Measurements from ENCODE around the gene ESPN.

Gene ESPN

GRCh38 chr1:6471086-6471969, 46.8 kb downstream of the ESPN start:
- H3K4me3 ChIP-seq (ENCODE audit: low read depth in 1 of 2, low read length in 2 of 2) = peak overlapping the region; percentile 43 to 67
- H3K4me1 ChIP-seq (ENCODE audit: control insufficient read depth in 1 of 2, insufficient read depth in 2 of 2, low read length in 2 of 2) = peaks cover 26 to 29% of the 10 kb centered on the region in 2 donors

GRCh38 chr1:6471970-6472368, 47.4 kb downstream of the ESPN start:
- peak overlapping the region; percentile 43 to 64 for H3K4me3 ChIP-seq (ENCODE audit: low read depth in 1 of 2, low read length in 2 of 2)

More at GRCh38 chr1:6471086-6471969, 46.8 kb downstream of the ESPN start:
- Histone ChIP-seq H3K27me3 (ENCODE audit: control insufficient read depth in 1 of 2, insufficient read depth in 2 of 2, low read length in 2 of 2) (no peaks in the 10 kb centered on the region), H3K27ac (ENCODE audit: low read depth, low read length) (peak overlapping the region; percentile 98), H3K9me3 (ENCODE audit: control insufficient read depth in 1 of 2, low read length in 2 of 2) (no peaks in the 10 kb centered on the region), H3K36me3 (ENCODE audit: control insufficient read depth in 1 of 2, insufficient read depth in 2 of 2, low read length in 2 of 2) (peaks cover 12 to 16% of the 10 kb centered on the region in 2 donors), H3K9ac (ENCODE audit: low read depth in 1 of 2, low read length in 2 of 2) (peak overlapping the region; percentile 67 to 76)

GRCh38 chr1:6472391-6472790, 47.8 kb downstream of the ESPN start:
- Histone ChIP-seq H3K9me3 (ENCODE audit: control insufficient read depth in 1 of 2, low read length in 2 of 2) (no peaks in the 10 kb centered on the region), H3K9ac (ENCODE audit: low read depth in 1 of 2, low read length in 2 of 2) (peak overlapping the region; percentile 67 to 76), H3K27me3 (ENCODE audit: control insufficient read depth in 1 of 2, insufficient read depth in 2 of 2, low read length in 2 of 2) (no peaks in the 10 kb centered on the region), H3K27ac (ENCODE audit: low read depth, low read length) (peak overlapping the region; percentile 84), H3K4me1 (ENCODE audit: control insufficient read depth in 1 of 2, insufficient read depth in 2 of 2, low read length in 2 of 2) (peaks cover 35 to 37% of the 10 kb centered on the region in 2 donors), H3K4me3 (ENCODE audit: low read depth in 1 of 2, low read length in 2 of 2) (peak overlapping the region; percentile 43 to 64), H3K36me3 (ENCODE audit: control insufficient read depth in 1 of 2, insufficient read depth in 2 of 2, low read length in 2 of 2) (peaks cover 12 to 16% of the 10 kb centered on the region in 2 donors)

More at GRCh38 chr1:6471970-6472368, 47.4 kb downstream of the ESPN start:
- H3K27me3 ChIP-seq (ENCODE audit: control insufficient read depth in 1 of 2, insufficient read depth in 2 of 2, low read length in 2 of 2) = no peaks in the 10 kb centered on the region
- peaks cover 12 to 16% of the 10 kb centered on the region in 2 donors for H3K36me3 ChIP-seq (ENCODE audit: control insufficient read depth in 1 of 2, insufficient read depth in 2 of 2, low read length in 2 of 2)
- H3K9me3 ChIP-seq (ENCODE audit: control insufficient read depth in 1 of 2, low read length in 2 of 2) = no peaks in the 10 kb centered on the region
- H3K9ac ChIP-seq (ENCODE audit: low read depth in 1 of 2, low read length in 2 of 2) = peak overlapping the region; percentile 67 to 76
- H3K27ac ChIP-seq (ENCODE audit: low read depth, low read length) = peak overlapping the region; percentile 98
- peaks cover 31 to 34% of the 10 kb centered on the region in 2 donors for H3K4me1 ChIP-seq (ENCODE audit: control insufficient read depth in 1 of 2, insufficient read depth in 2 of 2, low read length in 2 of 2)

GRCh38 chr1:6473156-6473555, 48.6 kb downstream of the ESPN start:
- H3K4me3 ChIP-seq (ENCODE audit: low read depth in 1 of 2, low read length in 2 of 2) = peak overlapping the region in 1 of 2 donors; percentile 64
- peaks cover 12 to 16% of the 10 kb centered on the region in 2 donors for H3K36me3 ChIP-seq (ENCODE audit: control insufficient read depth in 1 of 2, insufficient read depth in 2 of 2, low read length in 2 of 2)
- no peaks in the 10 kb centered on the region for H3K9me3 ChIP-seq (ENCODE audit: control insufficient read depth in 1 of 2, low read length in 2 of 2)
- no peaks in the 10 kb centered on the region for H3K27me3 ChIP-seq (ENCODE audit: control insufficient read depth in 1 of 2, insufficient read depth in 2 of 2, low read length in 2 of 2)
- peak overlapping the region in 1 of 2 donors; percentile 3 for H3K9ac ChIP-seq (ENCODE audit: low read depth in 1 of 2, low read length in 2 of 2)
- H3K27ac ChIP-seq (ENCODE audit: low read depth, low read length) = no peak overlapping the region
- H3K4me1 ChIP-seq (ENCODE audit: control insufficient read depth in 1 of 2, insufficient read depth in 2 of 2, low read length in 2 of 2) = peaks cover 35 to 37% of the 10 kb centered on the region in 2 donors

- Histone ChIP-seq H3K36me3 (ENCODE audit: control insufficient read depth in 1 of 2, insufficient read depth in 2 of 2, low read length in 2 of 2) (peaks cover 2 to 8% of the 10 kb centered on the region in 2 donors), H3K4me1 (ENCODE audit: control insufficient read depth in 1 of 2, insufficient read depth in 2 of 2, low read length in 2 of 2) (peaks cover 35 to 37% of the 10 kb centered on the region in 2 donors), H3K9ac (ENCODE audit: low read depth in 1 of 2, low read length in 2 of 2) (no peak overlapping the region), H3K27me3 (ENCODE audit: control insufficient read depth in 1 of 2, insufficient read depth in 2 of 2, low read length in 2 of 2) (no peaks in the 10 kb centered on the region), H3K27ac (ENCODE audit: low read depth, low read length) (no peak overlapping the region), H3K4me3 (ENCODE audit: low read depth in 1 of 2, low read length in 2 of 2) (peak overlapping the region in 1 of 2 donors; percentile 29), H3K9me3 (ENCODE audit: control insufficient read depth in 1 of 2, low read length in 2 of 2) (no peaks in the 10 kb centered on the region)
Observed at GRCh38 chr1:6473974-6474814, 49.6 kb downstream of the ESPN start.

- no peak overlapping the region for H3K27ac ChIP-seq (ENCODE audit: low read depth, low read length)
- no peaks in the 10 kb centered on the region for H3K9me3 ChIP-seq (ENCODE audit: control insufficient read depth in 1 of 2, low read length in 2 of 2)
- H3K36me3 ChIP-seq (ENCODE audit: control insufficient read depth in 1 of 2, insufficient read depth in 2 of 2, low read length in 2 of 2) = peaks cover 0 to 3% of the 10 kb centered on the region in 2 donors
- no peak overlapping the region for H3K4me3 ChIP-seq (ENCODE audit: low read depth in 1 of 2, low read length in 2 of 2)
- peaks cover 35 to 37% of the 10 kb centered on the region in 2 donors for H3K4me1 ChIP-seq (ENCODE audit: control insufficient read depth in 1 of 2, insufficient read depth in 2 of 2, low read length in 2 of 2)
- no peaks in the 10 kb centered on the region for H3K27me3 ChIP-seq (ENCODE audit: control insufficient read depth in 1 of 2, insufficient read depth in 2 of 2, low read length in 2 of 2)
- H3K9ac ChIP-seq (ENCODE audit: low read depth in 1 of 2, low read length in 2 of 2) = no peak overlapping the region
Observed at GRCh38 chr1:6474815-6475282, 50.3 kb downstream of the ESPN start.

GRCh38 chr1:6475381-6476133, 51.0 kb downstream of the ESPN start:
- Histone ChIP-seq H3K9ac (ENCODE audit: low read depth in 1 of 2, low read length in 2 of 2) (peak overlapping the region in 1 of 2 donors; percentile 18), H3K9me3 (ENCODE audit: control insufficient read depth in 1 of 2, low read length in 2 of 2) (no peaks in the 10 kb centered on the region), H3K4me1 (ENCODE audit: control insufficient read depth in 1 of 2, insufficient read depth in 2 of 2, low read length in 2 of 2) (peaks cover 35 to 37% of the 10 kb centered on the region in 2 donors), H3K4me3 (ENCODE audit: low read depth in 1 of 2, low read length in 2 of 2) (no peak overlapping the region), H3K27me3 (ENCODE audit: control insufficient read depth in 1 of 2, insufficient read depth in 2 of 2, low read length in 2 of 2) (no peaks in the 10 kb centered on the region), H3K27ac (ENCODE audit: low read depth, low read length) (no peak overlapping the region), H3K36me3 (ENCODE audit: control insufficient read depth in 1 of 2, insufficient read depth in 2 of 2, low read length in 2 of 2) (no peaks in the 10 kb centered on the region)

GRCh38 chr1:6476483-6476882, 51.9 kb downstream of the ESPN start:
- H3K9ac ChIP-seq (ENCODE audit: low read depth in 1 of 2, low read length in 2 of 2) = no peak overlapping the region
- H3K36me3 ChIP-seq (ENCODE audit: control insufficient read depth in 1 of 2, insufficient read depth in 2 of 2, low read length in 2 of 2) = no peaks in the 10 kb centered on the region
- H3K4me1 ChIP-seq (ENCODE audit: control insufficient read depth in 1 of 2, insufficient read depth in 2 of 2, low read length in 2 of 2) = peaks cover 35 to 37% of the 10 kb centered on the region in 2 donors
- H3K9me3 ChIP-seq (ENCODE audit: control insufficient read depth in 1 of 2, low read length in 2 of 2) = no peaks in the 10 kb centered on the region
- no peak overlapping the region for H3K27ac ChIP-seq (ENCODE audit: low read depth, low read length)
- no peak overlapping the region for H3K4me3 ChIP-seq (ENCODE audit: low read depth in 1 of 2, low read length in 2 of 2)
- H3K27me3 ChIP-seq (ENCODE audit: control insufficient read depth in 1 of 2, insufficient read depth in 2 of 2, low read length in 2 of 2) = no peaks in the 10 kb centered on the region

- no peak overlapping the region for H3K9ac ChIP-seq (ENCODE audit: low read depth in 1 of 2, low read length in 2 of 2)
Observed at GRCh38 chr1:6477039-6477820, 52.7 kb downstream of the ESPN start.

More at GRCh38 chr1:6477039-6477820, 52.7 kb downstream of the ESPN start:
- Histone ChIP-seq H3K27ac (ENCODE audit: low read depth, low read length) (no peak overlapping the region), H3K9me3 (ENCODE audit: control insufficient read depth in 1 of 2, low read length in 2 of 2) (no peaks in the 10 kb centered on the region), H3K36me3 (ENCODE audit: control insufficient read depth in 1 of 2, insufficient read depth in 2 of 2, low read length in 2 of 2) (no peaks in the 10 kb centered on the region), H3K4me1 (ENCODE audit: control insufficient read depth in 1 of 2, insufficient read depth in 2 of 2, low read length in 2 of 2) (peaks cover 33 to 34% of the 10 kb centered on the region in 2 donors), H3K27me3 (ENCODE audit: control insufficient read depth in 1 of 2, insufficient read depth in 2 of 2, low read length in 2 of 2) (no peaks in the 10 kb centered on the region), H3K4me3 (ENCODE audit: low read depth in 1 of 2, low read length in 2 of 2) (no peak overlapping the region)
